Hepatocyte (in vitro differentiated cells): Measurements from ENCODE around the gene USP24.

Experiments
- EZH2 ChIP-seq: fragments of 200-600 bp; sonication (generic); IDR thresholded peaks from 2 replicates; pipeline ENCODE4 v1.6.1; 2016; ENCODE audit warnings: antibody characterized with exemption, mild to moderate bottlenecking, borderline replicate concordance
- EZH2phosphoT487 ChIP-seq: fragments of 200-600 bp; sonication (generic); IDR thresholded peaks from one replicate; pipeline ENCODE4 v1.6.1; 2018; ENCODE audit warnings: antibody characterized with exemption, mild to moderate bottlenecking, low read depth, moderate library complexity; ENCODE audit not compliant: unreplicated experiment, severe bottlenecking
- TF ChIP-seq, protein P1 (sequence below): fragments of 200-600 bp; sonication (generic); IDR thresholded peaks from 2 replicates; pipeline ENCODE4 v1.5.1; 2016; ENCODE audit warnings: antibody characterized with exemption, mild to moderate bottlenecking; ENCODE audit not compliant: poor library complexity

DNA sequence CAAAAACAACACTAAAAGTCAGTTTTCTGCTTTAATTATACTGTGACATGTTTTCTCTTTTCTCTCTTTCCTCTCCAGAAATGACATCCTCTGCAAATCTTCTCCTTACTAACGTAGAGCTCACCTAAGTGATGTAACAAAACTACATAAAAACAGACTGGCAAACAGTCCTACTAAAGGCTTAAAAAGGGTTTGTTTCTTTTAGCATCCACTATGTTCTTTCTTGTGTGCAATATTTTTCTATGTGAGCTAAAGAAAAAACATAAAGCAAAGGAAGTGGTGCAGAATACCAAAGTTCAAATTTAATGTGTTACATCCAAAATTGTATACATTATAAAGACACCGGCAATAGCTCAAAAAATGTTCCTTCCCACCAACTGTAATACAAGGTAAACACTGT, 14.5 kb downstream of the USP24 start:
- TF ChIP-seq, protein P1, sequence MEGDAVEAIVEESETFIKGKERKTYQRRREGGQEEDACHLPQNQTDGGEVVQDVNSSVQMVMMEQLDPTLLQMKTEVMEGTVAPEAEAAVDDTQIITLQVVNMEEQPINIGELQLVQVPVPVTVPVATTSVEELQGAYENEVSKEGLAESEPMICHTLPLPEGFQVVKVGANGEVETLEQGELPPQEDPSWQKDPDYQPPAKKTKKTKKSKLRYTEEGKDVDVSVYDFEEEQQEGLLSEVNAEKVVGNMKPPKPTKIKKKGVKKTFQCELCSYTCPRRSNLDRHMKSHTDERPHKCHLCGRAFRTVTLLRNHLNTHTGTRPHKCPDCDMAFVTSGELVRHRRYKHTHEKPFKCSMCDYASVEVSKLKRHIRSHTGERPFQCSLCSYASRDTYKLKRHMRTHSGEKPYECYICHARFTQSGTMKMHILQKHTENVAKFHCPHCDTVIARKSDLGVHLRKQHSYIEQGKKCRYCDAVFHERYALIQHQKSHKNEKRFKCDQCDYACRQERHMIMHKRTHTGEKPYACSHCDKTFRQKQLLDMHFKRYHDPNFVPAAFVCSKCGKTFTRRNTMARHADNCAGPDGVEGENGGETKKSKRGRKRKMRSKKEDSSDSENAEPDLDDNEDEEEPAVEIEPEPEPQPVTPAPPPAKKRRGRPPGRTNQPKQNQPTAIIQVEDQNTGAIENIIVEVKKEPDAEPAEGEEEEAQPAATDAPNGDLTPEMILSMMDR = no peak
- TF ChIP-seq EZH2 (no peak), EZH2phosphoT487 (no peak)
